BLaER1 treated with 17β-estradiol and CSF1 and Interleukin-3, amounts not matched to agents 10 nM and 100 nM (cell line): ENCODE measurements around the gene LRRC27.
"Not testable (repeated sequence)": the region's sequence is repeated elsewhere in the genome, so short reads cannot be mapped to it uniquely, and the experiment has no call there.

Experiments used
- H3K27ac ChIP-seq, 11 experiments: shearing (Covaris generic); formaldehyde crosslinking; 2 replicates each; pipeline ENCODE4 v1.8.1; 2022
- H3K27me3 ChIP-seq, 11 experiments: shearing (Covaris generic); formaldehyde crosslinking; 2 replicates each; pipeline ENCODE4 v1.8.1; 2022
- H3K36me3 ChIP-seq, 11 experiments: shearing (Covaris generic); formaldehyde crosslinking; 2 replicates each; pipeline ENCODE4 v1.8.1; 2022
- H3K4me1 ChIP-seq, 10 experiments: shearing (Covaris generic); formaldehyde crosslinking; 2 replicates each; pipeline ENCODE4 v1.8.1; 2022
- H3K4me2 ChIP-seq, 11 experiments: shearing (Covaris generic); formaldehyde crosslinking; 2 replicates each; pipeline ENCODE4 v1.8.1; 2022
- H3K4me3 ChIP-seq, 10 experiments: shearing (Covaris generic); formaldehyde crosslinking; 2 replicates each; pipeline ENCODE4 v1.8.1; 2022
- H3K9ac ChIP-seq, 11 experiments: shearing (Covaris generic); formaldehyde crosslinking; 2 replicates each; pipeline ENCODE4 v1.8.1; 2022
- H3K9me3 ChIP-seq, 11 experiments: shearing (Covaris generic); formaldehyde crosslinking; replicated peaks in 1 of 11; 2 replicates each; pipeline ENCODE4 v1.8.1; 2022
- H4K20me1 ChIP-seq, 11 experiments: shearing (Covaris generic); formaldehyde crosslinking; 2 replicates each; pipeline ENCODE4 v1.8.1; 2022
- Cebpa-rat ChIP-seq, 11 experiments: shearing (Covaris generic); IDR thresholded peaks; 2 replicates each; pipeline ENCODE4 v1.8.1; 2022

Gene LRRC27

DNA sequence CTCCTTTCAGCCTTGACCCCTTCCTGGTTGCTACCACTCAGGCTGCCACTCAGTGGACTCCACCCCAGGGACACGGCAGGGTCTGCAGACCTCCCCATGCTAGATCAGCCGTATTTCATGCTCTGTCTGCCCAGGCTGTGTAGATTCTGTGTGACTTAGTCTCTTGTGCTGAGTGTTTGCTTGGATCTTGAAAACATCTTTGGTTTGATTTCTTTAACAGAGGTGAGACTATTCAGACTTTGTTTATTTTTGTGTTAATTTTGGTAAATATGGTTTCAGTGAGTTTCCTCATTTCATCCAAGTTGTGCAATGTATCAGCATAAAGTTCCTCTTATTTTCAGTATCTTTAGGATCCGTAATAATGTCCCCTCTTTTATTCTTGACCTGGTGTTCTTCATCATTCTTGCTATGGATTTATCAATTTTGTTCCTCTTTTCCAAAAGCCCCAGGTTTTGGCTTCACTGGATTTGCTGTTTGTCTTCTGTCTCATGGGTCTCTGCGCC, 43.9 kb downstream of the LRRC27 start:
- Histone ChIP-seq H3K9ac (peak overlapping the region in 3 of 11 experiments; percentile 17 to 46 (median 22); a peak in 4 of 22 replicates), H3K27ac (peak overlapping the region in 6 of 11 experiments; percentile 9 to 70 (median 58); a peak in 9 of 22 replicates), H4K20me1 (peaks cover 0 to 13% (median 0%) of the 10 kb centered on the region in 11 experiments; a peak in 4 of 22 replicates), H3K4me3 (no peak overlapping the region), H3K27me3 (peaks cover 0 to 25% (median 9%) of the 10 kb centered on the region in 11 experiments; a peak in 15 of 22 replicates), H3K4me2 (peak overlapping the region in 10 of 11 experiments; percentile 4 to 89 (median 63); a peak in 18 of 22 replicates), H3K4me1 (peaks cover 29 to 68% (median 44%) of the 10 kb centered on the region in 10 experiments), H3K9me3 (peaks cover 0 to 15% (median 0%) of the 10 kb centered on the region in 11 experiments; a peak in 5 of 22 replicates), H3K36me3 (no peaks in the 10 kb centered on the region)
- peak in 3 of 11 experiments; percentile 49 to 63 (median 54); a peak in 4 of 22 replicates for TF ChIP-seq Cebpa-rat (IDR thresholded peaks at IDR 0.05)

DNA sequence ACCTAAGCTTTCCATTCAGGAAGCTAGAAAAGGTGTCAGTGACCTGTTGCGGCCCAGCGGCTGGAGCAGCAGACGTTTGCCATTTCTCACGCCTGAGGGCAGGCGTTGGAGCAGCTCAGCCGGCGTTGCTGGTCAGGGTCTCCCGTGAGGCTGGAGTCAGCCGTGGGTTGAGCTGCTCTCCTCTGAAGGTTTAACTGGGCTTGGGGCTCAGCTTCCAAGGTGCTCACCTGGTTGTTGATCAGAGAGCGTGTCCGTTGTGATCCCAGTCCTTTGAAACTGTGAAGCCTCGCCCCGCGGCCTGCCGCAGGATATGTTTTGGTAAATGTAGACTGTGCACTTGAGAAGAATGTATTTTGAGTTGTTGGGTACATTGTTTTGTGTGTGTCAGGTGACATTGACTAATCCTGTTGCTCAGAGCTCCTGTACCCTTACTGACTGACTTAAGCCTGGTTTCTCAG, 44.4 kb downstream of the LRRC27 start:
- H3K27me3 ChIP-seq: peaks cover 3 to 29% (median 15%) of the 10 kb centered on the region in 11 experiments; a peak in 17 of 22 replicates
- H4K20me1 ChIP-seq: peaks cover 0 to 12% (median 0%) of the 10 kb centered on the region in 11 experiments; a peak in 4 of 22 replicates

DNA sequence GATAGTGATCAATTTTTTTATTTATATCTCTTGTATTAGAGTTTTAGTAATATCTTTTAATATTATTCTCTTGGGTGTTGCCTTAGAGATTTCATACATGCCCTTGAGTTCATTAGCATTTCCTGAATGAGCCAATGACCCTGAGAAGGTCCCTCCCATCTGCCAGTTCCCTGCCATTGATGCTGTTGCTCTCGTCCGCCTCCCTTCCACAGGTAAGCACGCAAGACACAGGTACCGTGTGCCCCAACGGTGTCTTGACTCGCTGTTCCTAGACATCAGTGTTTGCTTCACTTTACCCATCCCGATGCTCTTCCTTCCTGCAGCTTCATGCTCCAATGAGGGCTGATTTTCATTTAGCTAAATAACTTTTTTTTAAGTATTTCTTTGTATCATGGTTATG, 45.3 kb downstream of the LRRC27 start:
- no peak for TF ChIP-seq Cebpa-rat (IDR thresholded peaks at IDR 0.05)
- peaks cover 0 to 15% (median 0%) of the 10 kb centered on the region in 11 experiments; a peak in 5 of 22 replicates for H3K9me3 ChIP-seq
- H3K36me3 ChIP-seq: no peaks in the 10 kb centered on the region
- no peak overlapping the region; a peak in 1 of 22 replicates for H3K4me2 ChIP-seq
- H3K27ac ChIP-seq: no peak overlapping the region
- no peak overlapping the region for H3K4me3 ChIP-seq
- peaks cover 0 to 4% (median 0%) of the 10 kb centered on the region in 11 experiments; a peak in 2 of 22 replicates for H4K20me1 ChIP-seq
- H3K27me3 ChIP-seq: peaks cover 5 to 36% (median 24%) of the 10 kb centered on the region in 11 experiments; a peak in 17 of 22 replicates
- peaks cover 23 to 65% (median 39%) of the 10 kb centered on the region in 10 experiments for H3K4me1 ChIP-seq
- H3K9ac ChIP-seq: no peak overlapping the region

More for the DNA sequence above, 44.4 kb downstream of the LRRC27 start:
- H3K9me3 ChIP-seq: peaks cover 0 to 15% (median 0%) of the 10 kb centered on the region in 11 experiments; a peak in 5 of 22 replicates
- H3K36me3 ChIP-seq: no peaks in the 10 kb centered on the region
- TF ChIP-seq Cebpa-rat (IDR thresholded peaks at IDR 0.05): no peak
- peaks cover 23 to 65% (median 39%) of the 10 kb centered on the region in 10 experiments for H3K4me1 ChIP-seq
- H3K4me2 ChIP-seq: peak overlapping the region in 7 of 11 experiments; percentile 56 to 89 (median 75); a peak in 13 of 22 replicates
- H3K4me3 ChIP-seq: no peak overlapping the region
- H3K9ac ChIP-seq: no peak overlapping the region
- H3K27ac ChIP-seq: peak overlapping the region in 3 of 11 experiments; percentile 18 to 70 (median 23); a peak in 3 of 22 replicates

DNA sequence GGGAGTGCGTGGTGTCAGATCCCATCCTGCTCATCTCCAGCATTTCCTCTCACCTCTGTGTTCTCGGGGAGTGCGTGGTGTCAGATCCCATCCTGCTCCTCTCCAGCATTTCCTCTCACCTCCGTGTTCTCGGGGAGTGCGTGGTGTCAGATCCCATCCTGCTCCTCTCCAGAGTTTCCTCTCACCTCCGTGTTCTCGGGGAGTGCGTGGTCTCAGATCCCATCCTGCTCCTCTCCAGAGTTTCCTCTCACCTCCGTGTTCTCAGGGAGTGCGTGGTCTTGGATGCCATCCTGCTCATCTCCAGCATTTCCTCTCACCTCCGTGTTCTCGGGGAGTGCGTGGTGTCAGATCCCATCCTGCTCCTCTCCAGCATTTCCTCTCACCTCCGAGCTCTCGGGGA, 47.0 kb downstream of the LRRC27 start:
- not testable (repeated sequence) for H3K4me2 ChIP-seq, H3K9ac ChIP-seq, H3K27ac ChIP-seq, H3K4me3 ChIP-seq, H3K36me3 ChIP-seq, H4K20me1 ChIP-seq
- H3K9me3 ChIP-seq: peaks cover 0 to 15% (median 0%) of the 10 kb centered on the region in 11 experiments; a peak in 5 of 22 replicates
- H3K4me1 ChIP-seq: peaks cover 24 to 65% (median 46%) of the 10 kb centered on the region in 10 experiments
- H3K27me3 ChIP-seq: peaks cover 5 to 53% (median 40%) of the 10 kb centered on the region in 11 experiments; a peak in 17 of 22 replicates

DNA sequence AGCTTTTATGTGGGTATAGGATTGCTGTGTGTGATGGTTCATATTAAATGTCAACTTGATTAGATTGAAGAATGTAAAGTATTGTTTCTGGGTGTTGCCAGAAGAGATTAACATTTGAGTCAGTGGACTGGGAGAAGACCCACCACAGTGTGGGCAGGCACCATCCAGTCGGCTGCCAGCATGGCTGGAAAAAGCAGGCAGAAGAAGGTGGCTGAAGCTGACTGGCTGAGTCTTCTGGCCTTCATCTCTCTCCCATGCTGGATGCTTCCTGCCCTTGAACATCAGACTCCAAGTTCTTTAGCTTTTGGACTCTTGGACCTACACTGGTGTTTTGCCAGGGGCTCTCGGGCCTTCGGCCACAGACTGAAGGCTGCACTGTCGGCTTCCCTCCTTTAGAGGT, 49.0 kb downstream of the LRRC27 start:
- not testable (repeated sequence) for H3K36me3 ChIP-seq, H3K9ac ChIP-seq, H4K20me1 ChIP-seq, H3K9me3 ChIP-seq, H3K27ac ChIP-seq, H3K4me3 ChIP-seq
- Histone ChIP-seq H3K4me2 (peak overlapping the region in 1 of 11 experiments; percentile 71; a peak in 1 of 22 replicates), H3K27me3 (peaks cover 5 to 71% (median 50%) of the 10 kb centered on the region in 11 experiments; a peak in 18 of 22 replicates), H3K4me1 (peaks cover 32 to 65% (median 50%) of the 10 kb centered on the region in 10 experiments)

DNA sequence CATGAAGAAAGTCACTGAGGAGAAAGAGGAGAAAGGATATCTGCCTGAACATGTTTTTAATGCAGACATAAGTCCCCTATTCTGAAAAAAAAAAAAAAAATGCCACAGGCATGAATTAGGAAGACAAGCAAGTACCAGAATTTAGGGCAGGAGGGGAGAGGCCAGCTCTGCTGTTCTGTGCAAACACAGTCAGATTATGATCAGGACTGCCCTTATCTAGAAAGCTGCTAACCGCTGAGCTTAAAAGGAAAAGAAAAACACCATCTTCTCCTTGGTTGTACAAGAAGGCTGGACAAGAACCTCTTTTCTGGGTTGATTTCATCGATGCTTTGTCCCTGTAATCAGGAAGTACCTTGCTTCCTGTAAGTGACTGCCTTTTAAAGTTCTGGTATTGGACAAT, 49.7 kb downstream of the LRRC27 start:
- Histone ChIP-seq H3K27me3 (peaks cover 5 to 75% (median 50%) of the 10 kb centered on the region in 11 experiments; a peak in 18 of 22 replicates), H3K36me3 (no peaks in the 10 kb centered on the region), H3K4me2 (peak overlapping the region; percentile 32 to 94 (median 67)), H4K20me1 (peaks cover 0 to 16% (median 0%) of the 10 kb centered on the region in 11 experiments; a peak in 7 of 22 replicates), H3K4me1 (peaks cover 34 to 65% (median 54%) of the 10 kb centered on the region in 10 experiments), H3K9me3 (peaks cover 0 to 1% (median 0%) of the 10 kb centered on the region in 11 experiments; a peak in 1 of 22 replicates), H3K27ac (no peak overlapping the region), H3K9ac (no peak overlapping the region), H3K4me3 (no peak overlapping the region)
- TF ChIP-seq Cebpa-rat (IDR thresholded peaks at IDR 0.05): no peak

DNA sequence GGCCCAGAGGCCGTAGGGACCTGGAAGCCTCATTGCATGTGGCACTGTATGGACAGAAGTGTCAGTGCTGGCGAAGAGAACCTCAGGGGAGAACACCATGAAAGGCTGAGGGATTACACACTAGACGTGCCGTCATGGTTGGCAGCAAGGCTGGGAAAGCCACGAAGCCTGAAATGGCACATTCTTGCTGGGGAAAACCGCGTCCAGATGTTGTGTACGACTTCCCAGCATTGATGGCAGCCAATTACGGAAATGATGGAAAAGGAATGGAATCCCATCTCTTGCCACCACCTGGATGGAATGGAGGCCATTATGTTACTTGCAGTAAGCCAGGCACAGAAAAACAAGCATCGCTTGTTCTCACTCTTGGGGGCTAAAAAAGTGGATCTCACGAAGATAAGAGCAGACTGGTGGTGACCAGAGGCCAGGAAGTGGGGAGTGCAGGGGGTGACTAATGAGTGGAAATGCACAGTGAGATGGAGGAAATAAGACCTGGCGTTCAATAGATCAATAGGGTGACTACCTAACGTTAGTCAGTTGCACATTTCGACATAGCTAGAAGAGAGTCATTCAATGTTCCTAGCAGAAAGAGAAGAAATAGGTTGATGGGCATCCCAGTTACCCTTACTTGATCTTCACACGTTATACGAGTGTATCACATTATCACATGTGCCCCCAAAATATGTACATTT, 50.4 kb downstream of the LRRC27 start:
- H4K20me1 ChIP-seq: peaks cover 0 to 23% (median 0%) of the 10 kb centered on the region in 11 experiments; a peak in 7 of 22 replicates
- H3K4me1 ChIP-seq: peaks cover 40 to 65% (median 60%) of the 10 kb centered on the region in 10 experiments
- H3K9me3 ChIP-seq: no peaks in the 10 kb centered on the region
- TF ChIP-seq Cebpa-rat (IDR thresholded peaks at IDR 0.05): no peak
- H3K4me3 ChIP-seq: no peak overlapping the region
- H3K36me3 ChIP-seq: no peaks in the 10 kb centered on the region
- peaks cover 5 to 74% (median 48%) of the 10 kb centered on the region in 11 experiments; a peak in 18 of 22 replicates for H3K27me3 ChIP-seq
- no peak overlapping the region for H3K27ac ChIP-seq
- no peak overlapping the region for H3K9ac ChIP-seq
- peak overlapping the region; percentile 32 to 94 (median 67) for H3K4me2 ChIP-seq

DNA sequence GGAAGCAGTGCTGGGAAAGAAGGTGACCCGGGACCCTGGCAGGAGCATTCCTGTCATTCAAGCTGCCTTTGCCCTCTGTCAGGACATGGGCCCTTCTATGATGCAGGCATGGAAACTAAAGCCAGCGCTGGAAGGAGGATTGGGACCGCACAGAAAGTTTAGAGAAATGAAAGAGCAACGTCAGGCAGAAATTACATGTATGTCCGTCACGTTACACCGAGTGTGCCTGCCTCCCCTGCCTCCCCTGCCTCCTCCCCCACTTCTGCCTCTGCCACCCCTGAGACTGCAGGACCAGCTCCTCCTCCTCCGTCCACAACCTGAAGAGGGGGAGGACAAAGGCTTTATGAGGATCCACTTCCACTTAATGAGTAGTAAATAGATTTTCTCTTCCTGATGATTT, 51.1 kb downstream of the LRRC27 start:
- no peaks in the 10 kb centered on the region for H3K9me3 ChIP-seq
- H3K4me3 ChIP-seq: no peak overlapping the region
- peaks cover 5 to 72% (median 43%) of the 10 kb centered on the region in 11 experiments; a peak in 18 of 22 replicates for H3K27me3 ChIP-seq
- TF ChIP-seq Cebpa-rat (IDR thresholded peaks at IDR 0.05): no peak
- H3K9ac ChIP-seq: no peak overlapping the region
- H3K4me1 ChIP-seq: peaks cover 45 to 69% (median 65%) of the 10 kb centered on the region in 10 experiments
- peaks cover 0 to 27% (median 0%) of the 10 kb centered on the region in 11 experiments; a peak in 7 of 22 replicates for H4K20me1 ChIP-seq
- H3K4me2 ChIP-seq: peak overlapping the region in 8 of 11 experiments; percentile 61 to 95 (median 77); a peak in 11 of 22 replicates
- no peak overlapping the region for H3K27ac ChIP-seq
- no peaks in the 10 kb centered on the region for H3K36me3 ChIP-seq
